GM18502 (cell line): ENCODE data around the gene TOR4A.

ENCODE experiments used
- ATAC-seq: cut with Tn5 transposase; IDR thresholded peaks from one replicate; pipeline ENCODE4 v1.9.1; 2021; ENCODE audit warnings: mild to moderate bottlenecking; ENCODE audit not compliant: unreplicated experiment, poor library complexity

Gene TOR4A

DNA sequence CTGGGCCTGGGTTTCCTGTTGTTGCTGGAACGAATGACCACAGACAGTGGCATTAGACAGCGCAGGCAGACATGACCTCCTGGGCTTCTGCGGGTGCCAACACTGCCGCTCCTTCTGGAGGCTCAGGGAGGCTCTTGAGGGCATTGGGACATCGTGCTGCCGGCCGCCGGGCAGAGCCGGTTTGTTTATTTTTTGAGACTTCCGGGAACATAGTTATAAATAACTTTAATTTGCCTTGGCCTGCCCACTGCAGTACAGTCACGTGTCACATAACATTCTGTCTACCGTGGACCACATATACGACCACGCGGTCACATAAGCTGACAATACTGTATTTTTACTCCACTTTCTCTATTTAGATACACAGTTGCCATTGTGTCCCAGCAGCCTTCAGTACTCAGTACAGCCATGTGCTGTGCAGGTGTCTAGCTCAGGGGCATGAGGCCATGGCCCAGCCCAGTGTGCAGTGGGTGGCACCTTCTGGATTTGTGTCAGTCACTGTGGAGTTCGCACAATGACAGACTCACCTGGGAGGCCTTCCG lies 8.2 kb upstream of the TOR4A start:
- no peak for ATAC-seq

DNA sequence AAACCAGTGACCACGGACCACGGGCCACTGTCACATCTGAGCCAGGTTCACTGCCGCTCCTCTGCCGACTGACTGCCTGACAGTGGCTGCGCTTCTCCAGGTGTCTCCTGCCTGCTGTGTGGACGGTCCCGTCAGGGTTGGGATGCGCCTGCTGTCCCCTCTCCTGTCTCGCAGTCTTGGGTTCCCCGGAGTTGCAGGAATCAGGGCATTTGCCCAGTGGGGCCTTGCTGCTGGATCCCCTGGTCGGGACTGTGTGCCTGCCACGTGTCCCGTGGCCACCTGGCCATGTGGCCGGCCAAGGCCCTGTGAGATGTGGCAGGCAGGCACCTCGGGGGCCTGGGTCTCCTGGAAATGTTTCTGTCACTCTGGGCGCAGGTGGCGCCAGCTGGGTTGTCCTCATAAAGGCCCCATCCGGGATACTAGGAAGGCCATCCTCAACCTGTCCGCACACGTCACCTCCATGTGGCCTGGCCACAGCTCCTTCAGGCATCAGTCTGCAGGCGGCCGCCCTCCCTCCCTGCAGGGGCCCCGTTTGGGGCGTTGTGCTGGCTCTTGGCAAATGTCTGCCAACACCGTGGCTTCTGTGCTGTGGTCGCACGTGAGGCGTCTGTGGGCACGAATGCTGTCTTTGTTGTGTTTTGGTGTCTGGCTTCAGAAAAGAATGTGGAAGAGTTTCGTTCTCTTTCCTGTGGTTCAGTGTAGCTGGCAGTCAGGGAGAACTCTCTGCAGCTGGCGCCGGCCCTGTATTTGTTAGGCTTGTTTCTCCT lies 6.4 kb upstream of the TOR4A start:
- ATAC-seq = no peak

DNA sequence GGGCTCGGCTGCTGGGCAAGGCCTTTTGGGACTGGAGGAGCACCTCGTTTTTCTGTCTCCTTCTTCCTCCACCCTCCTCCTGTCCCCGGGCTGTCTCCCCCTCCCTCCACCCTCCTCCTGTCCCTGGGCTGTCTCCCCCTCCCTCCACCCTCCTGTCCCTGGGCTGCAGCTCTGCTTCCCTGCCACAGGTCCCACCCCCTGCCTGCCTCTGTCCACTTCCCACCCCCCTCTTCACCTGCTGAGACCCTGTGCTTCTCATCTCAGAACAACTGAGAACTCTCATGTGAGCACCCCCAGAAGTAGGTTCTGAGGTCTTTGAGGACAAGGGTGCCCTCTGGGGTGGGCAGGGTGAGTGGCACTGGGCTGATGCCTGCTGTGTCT lies 5.8 kb upstream of the TOR4A start:
- ATAC-seq = no peak

DNA sequence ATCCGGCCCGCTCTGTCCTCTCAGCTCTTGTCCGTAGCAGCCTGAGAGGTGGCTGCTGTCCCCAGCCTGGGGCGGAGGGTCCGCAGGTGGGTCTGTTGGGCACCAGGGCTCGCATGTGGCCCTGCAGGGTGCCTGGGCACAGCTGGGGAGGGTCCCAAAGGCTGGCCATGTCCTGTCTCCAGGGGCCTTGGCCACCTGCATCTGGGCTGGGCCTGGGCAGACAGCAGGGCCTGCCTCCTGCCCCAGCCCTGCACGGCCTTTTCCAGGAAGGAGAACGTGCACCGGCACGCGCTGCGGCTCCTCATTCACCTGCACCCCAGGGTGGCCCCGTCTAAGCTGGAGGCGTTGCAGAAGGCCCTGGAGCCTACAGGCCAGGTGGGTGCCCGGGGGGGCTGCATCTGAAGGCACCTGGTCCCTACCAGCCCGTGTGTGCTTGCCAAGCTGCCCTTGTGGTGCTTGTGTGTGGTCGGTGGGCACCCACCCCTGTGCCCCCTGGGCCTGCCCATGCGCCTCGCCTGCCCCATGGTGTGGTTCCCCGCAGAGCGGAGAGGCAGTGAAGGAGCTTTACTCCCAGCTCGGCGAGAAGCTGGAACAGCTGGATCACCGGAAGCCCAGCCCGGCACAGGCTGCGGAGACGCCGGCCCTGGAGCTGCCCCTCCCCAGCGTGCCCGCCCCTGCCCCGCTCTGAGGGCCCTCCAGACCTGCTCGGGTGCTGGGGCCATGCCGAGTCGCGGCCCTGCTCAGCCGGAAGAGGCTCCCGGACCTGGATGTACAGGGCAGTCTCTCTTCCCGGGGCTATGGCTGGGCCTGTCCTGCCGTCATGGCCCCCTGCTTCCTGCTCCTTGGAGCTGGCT lies 5.1 kb upstream of the TOR4A start:
- no peak for ATAC-seq

DNA sequence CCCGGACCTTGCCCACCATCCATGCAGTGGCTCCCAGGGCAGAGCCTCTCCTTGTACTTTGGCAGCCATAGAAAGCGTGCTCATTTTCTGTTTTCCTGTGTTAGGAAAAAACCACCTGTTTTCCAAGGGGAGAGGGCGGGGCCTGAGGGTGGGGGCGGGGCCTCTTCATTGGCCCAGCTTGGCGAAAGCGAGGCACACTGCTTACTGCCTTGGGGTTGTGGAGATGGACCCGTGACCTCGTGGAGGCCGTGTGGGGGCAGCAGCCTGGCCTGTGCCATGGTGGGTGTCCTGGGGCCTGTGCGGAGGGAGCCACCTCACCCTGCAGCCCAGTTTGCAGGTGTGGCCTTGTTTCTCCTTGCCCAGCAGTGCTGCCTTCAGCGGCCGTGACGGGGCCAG lies 4.4 kb upstream of the TOR4A start:
- ATAC-seq = no peak

DNA sequence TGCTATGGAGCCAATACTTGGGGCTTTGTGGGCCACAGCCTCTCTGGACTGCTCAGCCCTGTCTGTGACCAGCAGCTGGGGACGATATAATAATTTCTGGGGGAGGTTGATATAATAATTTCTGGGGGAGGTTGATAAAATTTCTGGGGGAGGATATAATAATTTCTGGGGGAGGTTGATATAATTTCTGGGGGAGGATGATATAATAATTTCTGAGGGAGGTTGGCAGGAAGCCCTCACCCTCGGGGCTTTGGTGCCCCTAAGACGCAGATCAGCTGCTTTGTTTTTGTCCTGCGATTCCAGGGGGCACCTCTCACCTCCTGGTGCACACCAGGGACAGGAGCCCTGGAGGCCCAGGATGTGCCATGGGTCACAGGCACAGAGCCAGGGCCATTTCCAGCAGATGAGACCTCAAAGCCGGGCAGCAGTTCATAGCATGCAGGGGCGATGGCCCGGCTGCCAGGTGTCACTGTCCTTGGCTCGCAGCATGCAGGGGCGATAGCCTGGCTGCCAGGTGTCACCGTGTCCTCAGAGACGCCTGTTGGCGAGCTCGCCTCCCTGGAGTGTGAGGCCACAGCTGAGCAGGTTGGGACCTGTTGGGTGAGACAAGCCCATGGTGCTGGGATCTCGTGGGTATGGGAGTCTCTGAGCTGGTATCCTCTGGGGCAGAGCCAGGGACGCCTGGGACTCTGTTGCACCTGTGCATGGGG lies 3.8 kb upstream of the TOR4A start:
- ATAC-seq = no peak

DNA sequence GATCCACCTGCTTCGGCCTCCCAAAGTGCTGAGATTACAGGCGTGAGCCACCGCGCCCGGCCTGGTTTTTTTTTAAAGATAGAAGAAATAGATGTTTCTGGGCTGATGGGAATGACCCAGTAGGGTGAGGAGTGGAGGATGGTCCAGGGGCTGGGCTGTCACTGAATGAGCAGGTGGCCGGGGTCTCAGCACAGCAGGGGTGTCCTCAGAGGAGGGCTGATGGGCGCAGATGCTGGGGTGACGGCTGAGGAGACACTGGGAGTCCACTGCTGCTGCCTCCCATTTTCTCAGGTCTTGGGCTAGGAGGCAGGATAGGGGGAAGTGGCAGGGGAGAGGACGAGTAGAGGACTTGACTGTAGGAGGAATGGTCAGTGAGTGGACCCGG lies 2.3 kb upstream of the TOR4A start:
- no peak for ATAC-seq

DNA sequence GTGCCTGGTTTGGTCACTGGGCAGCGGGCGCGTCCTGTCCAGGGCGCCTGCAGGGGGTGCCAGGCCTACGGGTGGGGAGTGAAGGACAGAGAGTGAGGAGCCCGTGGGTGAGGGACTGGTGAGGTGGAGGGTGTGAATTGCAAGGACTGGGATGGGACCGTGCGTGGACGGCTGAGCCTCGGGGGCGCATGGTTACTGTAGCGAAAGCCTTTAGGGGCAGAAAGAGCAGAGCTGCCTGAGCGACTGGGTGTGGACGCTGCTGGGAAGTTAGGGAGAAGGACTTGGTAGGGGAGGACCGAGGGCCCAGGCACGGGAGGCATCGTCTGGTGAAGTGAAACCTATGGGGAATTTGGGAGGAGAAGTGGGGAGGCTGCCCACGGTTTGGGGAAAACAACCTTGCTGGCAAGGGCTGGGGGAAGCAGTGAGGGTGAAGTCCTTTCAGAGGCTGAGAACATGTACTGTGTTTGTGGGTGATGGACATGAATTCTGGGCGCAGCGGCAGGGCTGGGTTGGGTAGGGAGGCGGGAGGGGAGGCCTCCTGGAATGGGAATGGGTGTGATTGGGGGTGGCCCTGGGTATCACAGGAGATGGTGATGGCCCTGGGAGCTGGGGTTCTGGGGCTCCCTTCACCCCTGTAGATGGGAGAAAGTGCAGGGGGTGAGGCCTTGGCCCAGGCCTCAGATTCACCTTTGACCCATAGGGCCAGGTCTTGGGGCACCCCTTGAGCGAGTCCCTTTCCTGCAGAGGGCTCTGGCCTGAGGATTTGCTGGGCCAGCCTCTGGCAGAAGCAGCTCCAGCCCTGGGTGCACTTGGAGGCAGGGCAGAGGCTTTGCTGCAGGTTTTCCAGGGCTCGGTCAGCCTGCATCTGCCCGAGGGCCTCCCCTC lies 1.7 kb upstream of the TOR4A start:
- ATAC-seq = no peak

DNA sequence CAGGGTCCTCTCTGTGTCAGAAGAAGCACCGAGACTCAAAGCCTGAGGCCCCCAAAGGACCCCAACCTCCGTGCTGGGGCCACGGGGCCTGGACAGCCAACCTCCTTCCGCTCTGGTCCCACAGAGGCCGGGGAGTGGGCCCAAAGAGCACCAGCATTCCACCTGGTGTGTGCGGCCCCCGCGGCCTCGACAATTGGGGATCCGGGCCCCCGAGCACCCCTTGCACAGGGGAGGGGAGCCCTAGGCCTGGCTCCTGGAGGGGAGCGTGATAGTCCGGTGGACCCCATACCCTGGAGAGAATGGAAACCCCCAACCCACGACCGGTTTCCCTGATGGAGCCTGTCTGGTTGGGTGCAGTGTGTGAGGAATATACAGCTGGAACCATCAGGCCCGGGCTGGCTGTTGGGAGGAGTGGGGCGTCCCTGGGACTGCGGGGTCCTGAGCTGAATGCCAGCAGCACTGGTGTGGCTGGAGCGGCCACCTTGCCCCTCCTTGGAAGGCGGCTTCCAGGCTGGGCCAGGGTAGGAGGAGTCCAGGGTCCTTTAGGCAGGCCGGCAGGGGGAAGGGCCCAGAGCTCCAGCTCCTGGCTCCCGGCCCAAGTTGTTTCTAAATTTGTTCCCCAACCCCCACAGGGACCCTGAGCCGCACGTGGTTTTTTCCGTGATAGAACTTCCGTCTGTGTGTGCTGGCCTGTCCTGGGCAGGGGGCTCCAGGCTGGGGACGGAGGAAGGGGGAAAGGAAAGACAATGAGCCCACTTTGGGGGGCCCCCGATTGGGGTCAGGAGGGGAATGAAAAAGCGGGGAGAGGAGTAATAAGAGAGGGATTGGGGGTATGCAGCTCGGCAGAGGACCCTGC lies 825 bp upstream of the TOR4A start:
- no peak for ATAC-seq

DNA sequence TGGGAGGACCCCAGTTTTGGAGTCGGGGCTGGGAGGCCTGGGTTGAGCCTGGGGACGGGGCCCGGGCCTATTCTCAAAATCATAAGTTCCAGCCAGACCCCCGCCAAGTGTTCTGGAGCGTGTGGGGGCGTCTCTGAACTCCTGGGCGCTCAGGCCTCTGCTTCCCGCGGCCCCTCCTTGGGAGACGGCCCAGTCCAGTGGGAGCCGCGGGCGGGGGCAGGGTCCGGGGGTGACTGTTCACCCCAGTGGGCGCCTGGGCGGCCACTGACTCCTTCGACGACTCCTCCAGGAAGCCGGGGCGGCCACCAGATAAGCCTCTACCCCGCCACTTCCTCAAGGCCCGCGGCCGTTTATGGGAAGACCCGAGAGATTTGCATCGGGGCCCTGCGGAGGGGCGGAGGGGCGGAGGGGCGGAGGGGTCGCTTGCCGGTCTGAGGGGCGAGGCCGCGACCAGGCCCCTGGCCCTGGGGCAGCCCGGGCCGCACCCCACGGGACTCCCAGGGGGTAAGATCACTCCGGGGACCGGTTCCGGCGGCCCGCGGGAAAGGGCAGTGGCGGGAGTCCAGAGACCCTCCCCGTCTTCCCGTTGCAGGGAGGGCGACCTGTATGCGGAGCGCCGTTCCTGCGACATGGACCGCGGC lies 655 bp downstream of the TOR4A start:
- ATAC-seq = no peak

DNA sequence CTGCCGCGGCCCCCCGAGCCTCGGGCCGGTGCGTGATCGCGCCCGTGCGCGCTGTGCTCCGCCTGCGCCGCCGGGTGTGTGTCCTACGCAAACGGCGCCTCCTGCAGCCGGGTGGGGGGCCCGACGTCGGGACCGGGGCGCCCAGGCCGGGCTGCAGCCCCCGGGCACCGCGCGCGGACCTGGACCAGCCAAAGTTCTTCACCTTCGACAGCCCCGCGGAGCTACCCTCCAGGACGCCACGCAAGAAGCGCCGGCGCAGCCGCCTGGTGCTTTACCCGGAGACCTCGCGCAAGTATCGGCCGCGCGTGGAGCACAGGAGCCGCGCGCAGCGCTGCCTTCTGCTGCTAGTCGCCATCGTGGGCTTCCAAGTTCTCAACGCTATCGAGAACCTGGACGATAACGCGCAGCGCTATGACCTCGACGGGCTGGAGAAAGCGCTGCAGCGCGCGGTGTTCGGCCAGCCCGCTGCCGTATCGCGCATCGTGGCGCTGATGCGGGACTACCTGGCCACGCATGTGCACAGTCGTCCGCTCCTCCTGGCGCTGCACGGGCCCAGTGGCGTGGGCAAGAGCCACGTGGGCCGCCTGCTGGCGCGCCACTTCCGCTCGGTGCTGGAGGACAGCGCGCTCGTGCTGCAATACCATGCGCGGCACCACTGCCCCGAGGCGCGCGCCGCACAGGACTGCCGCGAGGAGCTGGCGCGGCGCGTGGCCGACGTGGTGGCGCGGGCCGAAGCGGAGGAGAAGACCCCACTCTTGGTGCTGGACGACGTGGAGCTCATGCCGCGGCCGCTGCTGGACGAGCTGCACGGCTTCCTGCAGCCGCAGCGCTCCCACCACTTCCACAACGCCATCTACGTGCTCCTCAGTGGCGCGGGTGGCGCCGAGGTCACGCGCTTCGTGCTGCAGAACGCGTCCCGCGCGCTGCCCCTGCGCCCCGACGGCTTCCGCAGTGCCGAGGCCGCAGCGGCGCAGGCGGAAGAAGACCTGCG lies 1.5 kb downstream of the TOR4A start:
- ATAC-seq = no peak

DNA sequence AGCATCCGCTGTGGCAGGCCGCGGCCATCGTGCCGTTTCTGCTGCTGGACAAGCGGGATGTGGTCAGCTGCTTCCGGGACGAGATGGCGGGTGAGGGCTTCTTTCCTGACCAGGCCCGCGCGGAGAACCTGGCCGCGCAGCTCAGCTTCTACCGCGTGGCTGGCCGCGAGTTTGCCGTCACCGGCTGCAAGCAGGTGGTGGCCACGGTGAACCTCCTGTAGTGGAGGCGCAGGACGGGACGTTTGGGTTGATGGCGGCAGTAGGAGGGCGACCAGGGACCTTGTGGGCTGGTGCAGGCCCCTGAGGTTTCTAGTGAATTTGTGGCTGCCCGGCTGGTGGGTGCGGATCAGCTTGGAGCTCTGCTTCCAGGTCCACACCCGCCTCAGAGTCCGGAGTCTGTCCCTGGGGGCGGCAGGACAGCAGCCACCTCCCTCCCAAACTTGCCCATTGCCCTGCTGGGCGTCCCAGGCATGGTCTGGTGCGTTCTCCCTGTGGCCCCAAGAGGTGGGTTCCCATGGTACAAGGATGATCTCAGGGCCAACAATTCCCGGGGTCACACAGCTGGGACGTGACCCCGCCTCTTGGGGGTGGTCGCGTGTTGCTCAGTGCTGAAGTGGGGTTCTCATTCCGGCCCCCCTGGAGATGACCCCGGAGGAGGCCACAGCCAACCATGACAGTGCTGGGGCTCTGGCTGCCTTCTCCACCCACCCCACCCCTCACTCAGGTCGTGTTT lies 2.4 kb downstream of the TOR4A start:
- no peak for ATAC-seq

DNA sequence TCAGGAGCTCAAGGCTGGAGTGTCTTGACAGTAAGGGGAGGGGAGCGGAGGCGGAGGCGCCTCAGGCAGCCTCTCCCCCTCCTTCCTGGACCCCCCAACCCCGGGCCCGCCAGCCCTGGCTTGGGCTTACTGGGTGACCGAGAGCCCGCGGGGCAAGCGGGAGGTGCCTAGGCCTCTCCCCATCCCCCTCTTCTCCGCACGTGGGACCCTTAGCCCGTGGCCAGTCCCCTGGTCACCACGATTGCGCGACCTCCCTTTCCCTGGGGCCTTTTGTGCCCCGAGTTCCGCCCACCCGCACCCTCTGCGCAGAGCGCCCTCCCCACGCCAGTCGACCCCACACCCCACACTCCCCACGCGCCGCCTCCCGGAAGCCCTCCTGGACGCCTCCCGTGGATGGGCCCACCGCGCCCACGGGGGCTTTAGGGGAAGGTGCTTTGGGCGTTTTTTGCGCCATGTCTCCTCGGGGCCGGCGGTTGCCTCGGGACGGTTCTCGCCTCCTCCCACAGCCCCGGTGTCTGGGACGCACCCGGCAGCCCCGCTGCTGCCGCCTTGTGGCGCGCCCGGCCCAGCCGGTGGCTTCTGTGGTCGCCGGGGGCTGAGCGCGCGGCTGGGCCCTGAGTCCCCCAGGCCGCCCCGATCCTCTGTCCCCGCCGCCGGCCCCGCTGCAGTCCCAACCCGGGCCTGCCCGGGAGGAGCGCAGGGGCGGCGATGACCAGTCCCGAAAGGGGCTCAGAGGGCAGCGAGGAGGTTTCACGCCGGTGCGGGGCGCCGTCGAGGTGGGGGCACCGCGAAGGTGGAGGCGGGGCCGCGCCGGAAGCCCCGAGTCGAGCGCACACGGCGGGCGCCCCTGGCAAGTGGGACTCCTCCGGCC lies 3.2 kb downstream of the TOR4A start:
- ATAC-seq = no peak

DNA sequence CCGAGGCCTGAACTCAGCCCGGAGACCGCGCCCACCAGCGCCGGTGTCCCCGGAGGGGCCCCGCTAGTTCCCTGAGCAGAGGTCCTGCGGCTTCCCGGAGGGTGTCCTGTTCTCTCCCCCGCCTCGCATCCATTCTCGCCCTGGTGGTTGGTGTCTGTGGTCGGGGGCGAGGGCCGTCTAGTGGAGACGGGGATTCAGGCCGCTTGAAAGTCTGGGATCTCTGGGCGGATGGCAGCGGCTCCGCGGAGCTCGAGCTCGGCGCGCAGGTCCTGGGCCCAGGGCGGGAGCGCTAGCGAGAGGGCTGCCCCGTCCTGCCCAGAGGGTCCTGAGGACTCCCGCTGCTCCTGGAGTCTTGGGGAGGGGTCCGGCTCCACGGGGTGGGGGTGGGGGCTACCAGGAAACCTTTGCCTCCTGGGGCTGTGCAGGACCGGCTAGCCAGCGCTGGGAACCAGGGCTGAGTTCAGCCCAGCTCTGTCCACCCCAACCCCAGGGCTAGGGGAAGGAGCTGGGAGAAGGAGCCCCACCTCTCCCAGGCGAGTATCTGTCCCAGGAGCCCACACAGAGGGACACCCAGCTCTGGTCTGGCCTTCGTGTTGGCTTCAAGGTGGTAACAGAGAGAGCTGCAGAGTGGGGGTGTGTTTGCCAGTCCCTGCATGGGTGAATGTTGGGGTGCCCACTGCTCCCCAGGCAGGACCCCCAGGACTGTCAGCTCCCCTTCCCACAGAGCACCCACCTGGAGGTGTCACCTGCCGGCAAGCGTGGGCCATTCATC lies 4.0 kb downstream of the TOR4A start:
- ATAC-seq = no peak

DNA sequence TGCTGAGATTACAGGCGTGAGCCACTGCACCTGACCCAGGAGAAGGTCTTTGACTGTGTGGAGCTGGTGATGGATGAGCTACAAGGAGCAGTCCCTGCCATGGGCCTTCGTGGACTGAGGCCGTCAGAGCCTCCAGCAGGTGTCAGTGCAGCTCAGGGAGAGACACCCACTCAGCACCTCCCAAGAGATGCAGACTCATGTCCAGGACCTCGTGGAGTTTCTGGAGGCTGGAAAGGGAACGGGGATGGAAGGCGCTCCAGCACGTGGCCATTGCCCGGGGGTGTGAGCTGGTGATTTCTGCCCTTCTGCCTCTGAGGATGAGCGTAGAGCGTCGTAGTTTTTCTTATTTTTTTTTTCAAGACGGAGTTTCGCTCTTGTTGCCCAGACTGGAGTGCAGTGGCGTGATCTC lies 9.5 kb downstream of the TOR4A start:
- no peak for ATAC-seq
